Fibroblast of skin of back (primary cell): ENCODE data around the gene SLC44A2.

Experiments used
- DNase-seq: peaks from one replicate; pipeline ENCODE4 v3.0.0-alpha.2; 2013

SLC44A2 gene

DNA sequence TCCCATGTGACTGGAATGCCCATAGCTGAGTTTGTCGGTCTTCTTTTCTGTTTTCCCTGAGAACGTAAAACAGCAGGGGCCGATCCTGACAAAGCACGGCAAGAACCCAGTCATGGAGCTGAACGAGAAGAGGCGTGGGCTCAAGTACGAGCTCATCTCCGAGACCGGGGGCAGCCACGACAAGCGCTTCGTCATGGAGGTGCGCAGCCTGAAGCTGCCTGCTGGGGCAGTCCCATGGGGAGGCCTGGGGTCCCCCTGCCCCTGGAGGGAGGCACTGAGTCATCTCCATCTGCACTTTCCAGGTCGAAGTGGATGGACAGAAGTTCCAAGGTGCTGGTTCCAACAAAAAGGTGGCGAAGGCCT is 57.7 kb downstream of the SLC44A2 start:
- DNase-seq = no peak

DNA sequence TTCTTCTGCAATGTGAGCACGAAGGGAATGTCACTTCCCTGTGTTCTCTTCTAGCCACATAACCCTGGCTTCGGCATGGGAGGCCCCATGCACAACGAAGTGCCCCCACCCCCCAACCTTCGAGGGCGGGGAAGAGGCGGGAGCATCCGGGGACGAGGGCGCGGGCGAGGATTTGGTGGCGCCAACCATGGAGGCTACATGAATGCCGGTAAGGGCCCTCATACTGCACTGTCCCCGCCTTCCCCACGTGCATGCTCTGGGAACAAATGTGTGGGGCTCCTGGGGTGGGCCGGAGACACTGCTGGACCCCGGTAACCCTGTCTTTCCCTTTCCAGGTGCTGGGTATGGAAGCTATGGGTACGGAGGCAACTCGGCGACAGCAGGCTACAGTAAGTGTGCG is 58.2 kb downstream of the SLC44A2 start:
- DNase-seq = no peak

DNA sequence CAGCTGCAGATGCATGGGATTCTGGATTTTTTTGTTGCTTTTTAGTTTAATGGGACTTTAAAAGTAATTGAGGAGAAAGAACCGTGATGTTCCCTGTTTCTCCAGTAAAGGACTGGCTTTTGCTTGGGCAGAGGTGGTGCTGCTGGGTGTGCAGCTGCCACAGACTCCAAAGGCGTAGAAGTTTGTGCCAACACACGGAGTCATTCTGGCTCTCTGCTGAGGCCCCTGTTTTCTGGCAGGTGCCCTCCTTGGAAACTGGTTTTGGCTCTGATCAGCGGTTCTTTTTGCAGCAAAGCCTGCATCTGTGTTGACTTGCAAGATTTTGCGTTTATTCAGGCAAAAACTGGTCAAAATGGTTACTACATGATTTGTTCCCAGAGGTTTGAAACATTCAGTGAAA is 59.9 kb downstream of the SLC44A2 start:
- DNase-seq = no peak

DNA sequence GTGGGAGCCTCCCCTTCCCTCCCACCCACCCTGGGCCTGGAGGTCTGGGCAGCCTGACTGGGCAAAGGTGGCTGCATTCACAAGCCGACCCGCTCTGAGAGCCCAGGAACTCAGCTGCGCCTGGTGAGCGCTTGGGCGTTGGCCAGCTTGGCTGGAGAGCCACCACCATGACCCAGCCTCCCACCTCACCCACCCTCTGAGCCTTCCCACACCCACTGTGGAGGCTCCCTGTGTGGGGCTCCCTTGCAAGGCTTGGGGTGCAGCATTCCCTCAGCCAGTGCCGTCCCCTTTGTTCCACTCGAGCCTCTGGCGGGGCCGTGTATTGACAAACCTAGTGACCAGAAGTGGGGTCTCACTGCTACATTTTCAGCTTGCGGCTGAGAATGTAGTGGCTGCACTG is 60.8 kb downstream of the SLC44A2 start:
- no peak for DNase-seq

DNA sequence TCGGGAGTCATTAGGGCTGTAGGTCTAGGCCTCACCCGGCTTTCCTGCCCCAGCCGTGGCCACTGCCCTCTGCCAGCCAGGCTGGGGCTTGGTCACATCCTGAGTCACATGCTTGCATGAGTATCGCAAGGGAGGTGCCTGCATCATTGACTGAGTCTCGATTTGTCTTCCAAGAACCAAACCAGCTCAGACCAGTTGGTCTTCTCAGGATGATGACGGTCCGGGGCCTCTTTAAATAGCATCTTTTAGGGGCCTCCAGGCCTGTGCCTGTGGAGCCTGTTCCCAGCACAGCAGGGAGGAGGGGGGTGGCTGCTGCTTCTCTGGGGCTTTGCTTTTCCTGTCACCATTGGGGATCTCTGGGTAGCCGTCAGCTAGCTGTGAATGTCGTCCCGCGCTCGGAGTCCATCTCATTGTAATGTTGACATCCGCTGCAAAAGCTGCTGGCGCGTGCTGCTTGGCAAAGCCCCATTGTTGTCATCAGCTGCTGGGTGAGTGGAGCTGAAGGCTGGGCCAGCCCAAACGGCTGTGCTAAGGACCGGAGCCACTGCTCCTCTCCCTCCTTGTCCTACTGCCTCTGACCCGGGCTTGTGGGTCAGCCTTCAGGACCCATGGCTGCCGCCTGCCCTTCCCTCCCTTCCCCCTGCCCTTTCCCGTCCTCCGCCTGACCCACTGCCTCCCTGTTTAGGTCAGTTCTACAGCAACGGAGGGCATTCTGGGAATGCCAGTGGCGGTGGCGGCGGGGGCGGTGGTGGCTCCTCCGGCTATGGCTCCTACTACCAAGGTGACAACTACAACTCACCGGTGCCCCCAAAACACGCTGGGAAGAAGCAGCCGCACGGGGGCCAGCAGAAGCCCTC is 61.5 kb downstream of the SLC44A2 start:
- no peak for DNase-seq

DNA sequence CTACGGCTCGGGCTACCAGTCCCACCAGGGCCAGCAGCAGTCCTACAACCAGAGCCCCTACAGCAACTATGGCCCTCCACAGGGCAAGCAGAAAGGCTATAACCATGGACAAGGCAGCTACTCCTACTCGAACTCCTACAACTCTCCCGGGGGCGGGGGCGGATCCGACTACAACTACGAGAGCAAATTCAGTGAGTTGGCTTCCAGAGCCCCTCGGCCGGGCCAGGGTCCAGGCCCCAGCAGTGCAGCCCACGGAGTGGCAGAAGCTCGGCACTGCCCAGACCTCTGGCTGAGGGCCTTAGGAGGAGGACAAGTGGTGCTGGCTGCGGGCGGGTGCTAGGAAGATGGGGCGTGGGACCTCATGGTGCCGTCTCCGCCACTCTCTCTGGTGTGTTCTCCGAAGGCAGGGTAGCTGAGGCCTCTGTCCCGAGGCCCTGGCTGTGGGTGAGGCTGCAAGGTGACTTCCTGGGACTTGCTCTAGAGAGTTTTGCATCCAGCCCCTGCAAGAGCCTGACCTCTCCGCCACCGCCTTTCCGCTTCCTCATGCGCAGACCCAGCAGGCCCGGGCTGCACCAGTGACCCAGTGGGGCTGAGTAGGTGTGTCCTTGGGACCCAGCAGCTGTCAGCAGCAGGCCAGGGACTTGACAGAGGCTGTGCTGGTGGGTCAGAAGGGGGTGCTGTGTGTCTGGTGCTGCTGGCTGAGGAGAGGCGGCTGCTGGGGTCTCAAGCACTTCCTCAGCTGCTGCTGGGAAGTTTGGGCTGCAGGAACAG is 62.4 kb downstream of the SLC44A2 start:
- no peak for DNase-seq

DNA sequence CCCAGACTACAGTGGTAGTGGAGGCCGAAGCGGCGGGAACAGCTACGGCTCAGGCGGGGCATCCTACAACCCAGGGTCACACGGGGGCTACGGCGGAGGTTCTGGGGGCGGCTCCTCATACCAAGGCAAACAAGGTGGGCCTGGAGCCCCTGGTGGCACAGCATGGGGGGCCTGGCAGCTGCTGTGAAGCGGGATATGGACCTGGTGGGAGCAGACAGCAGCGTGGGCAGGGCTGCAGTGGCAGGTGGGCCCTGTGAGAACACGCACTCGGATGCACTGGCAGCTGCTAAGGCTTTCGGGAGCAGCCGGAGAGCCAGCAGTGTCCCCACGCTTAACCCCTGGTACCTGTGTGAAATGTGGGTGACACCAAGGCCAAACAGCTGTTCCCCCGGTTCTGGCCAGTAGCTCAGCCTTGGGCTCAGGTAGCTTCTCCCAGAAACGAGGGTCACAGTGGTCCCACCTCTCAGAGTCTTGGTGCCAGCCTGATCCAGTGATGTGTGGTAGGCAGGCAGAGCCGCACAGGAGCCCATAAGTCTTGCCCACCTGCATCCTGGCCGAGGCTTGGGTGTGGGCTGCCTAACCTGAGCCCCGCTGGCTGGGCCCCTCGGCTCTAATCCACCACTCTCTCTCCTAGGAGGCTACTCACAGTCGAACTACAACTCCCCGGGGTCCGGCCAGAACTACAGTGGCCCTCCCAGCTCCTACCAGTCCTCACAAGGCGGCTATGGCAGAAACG is 63.4 kb downstream of the SLC44A2 start:
- DNase-seq = no peak

DNA sequence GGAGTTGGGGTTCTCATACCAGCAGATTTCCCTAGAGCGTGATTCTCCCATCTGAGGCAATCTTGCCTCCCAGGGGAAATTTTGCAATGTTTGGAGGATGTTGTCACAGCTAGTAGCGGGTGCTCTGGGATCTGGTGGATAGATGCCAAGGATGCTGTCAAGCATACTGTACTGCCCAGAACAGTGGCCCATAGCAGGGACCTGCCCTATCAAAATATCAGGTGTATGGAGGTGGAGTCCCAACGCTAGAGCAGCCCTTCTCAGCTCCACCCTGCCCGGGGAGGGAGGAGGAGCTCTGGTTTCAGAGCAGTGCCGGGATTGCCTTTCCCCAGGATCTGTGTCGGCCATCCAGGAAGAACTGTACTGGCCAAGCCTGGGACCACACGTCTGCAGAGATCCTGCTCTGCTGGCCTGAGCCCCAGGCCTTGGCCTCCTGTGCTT is 65.0 kb downstream of the SLC44A2 start:
- DNase-seq = no peak

DNA sequence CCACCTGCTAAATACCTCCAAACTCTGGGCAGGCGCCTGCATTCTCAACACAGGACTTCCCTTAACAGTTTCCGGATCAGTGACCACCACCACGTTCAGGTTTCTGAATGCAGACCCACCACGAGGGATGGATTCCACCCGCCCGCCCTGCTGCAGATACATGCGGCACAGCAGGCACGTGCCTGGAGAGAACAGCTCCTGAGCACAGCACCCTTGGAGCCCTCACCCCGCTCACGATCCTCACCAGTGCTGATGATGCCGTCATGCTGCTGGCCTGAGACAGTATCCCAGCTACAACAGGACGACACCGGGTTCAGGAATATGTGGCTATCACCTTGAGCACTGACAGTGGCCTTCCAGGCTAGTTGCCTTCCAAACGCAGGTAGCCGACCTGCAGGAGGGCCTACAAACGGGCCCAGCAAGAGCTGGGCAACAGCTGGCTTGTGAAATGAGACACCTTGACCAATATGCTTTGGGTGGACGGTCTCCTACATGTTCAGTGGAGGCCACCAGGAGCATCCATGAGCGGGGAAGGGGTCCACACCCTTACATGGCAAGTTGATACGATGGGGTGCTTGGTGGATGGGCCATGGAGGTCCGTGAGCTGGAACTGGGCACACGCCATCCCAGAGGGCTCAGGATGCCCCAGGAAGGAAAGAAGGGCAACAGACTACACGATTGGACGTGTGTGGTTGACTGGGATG is 66.0 kb downstream of the SLC44A2 start:
- DNase-seq = no peak

DNA sequence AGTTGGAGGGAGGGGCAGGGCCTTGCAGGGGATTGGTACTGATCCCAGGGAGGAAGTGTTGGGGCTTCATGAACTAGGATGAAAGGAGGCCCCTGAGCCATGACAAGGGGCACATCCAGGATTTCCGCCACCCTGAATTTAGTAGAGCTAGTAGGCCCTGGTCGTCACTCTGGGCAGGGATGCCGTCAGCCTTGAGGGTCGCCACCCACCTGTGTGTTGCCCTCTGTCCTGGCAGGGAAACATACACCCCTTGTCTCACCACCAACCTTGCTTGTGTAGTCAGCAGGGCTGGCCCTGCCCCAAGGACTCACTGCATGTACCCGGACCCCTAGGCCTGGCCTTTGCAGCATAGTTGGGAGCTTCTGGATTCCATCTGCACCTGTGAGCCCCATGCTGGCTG is 66.5 kb downstream of the SLC44A2 start:
- no peak for DNase-seq

DNA sequence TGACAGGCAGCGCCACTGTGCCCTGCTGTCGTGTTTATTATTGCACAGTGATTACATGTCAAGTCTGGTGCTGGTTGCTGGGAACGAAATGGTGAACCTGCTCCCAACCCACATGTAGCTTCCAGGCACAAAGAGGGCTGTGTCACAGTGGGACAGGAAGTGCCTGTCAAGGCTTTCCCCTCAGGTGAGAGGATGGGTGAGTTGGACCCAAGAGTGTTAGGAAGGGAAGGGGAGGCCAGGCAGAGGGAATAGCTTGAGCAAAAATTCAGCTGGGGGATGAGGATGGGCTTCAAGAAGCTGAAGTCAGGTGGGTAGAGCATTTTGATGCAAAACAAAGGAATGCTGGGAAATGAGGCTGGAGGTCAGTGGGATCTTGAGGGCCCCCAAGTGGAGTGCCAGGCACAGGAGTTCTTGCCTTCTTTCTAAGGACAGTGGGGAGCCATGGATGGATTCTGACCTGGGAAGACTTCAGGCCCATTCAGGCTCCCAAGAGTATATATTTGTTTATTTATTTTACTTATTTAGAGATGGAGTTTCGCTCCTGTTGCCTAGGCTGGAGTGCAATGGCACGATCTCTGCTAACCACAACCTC is 67.4 kb downstream of the SLC44A2 start:
- no peak for DNase-seq
